Panc1 (cell line): Measurements from ENCODE around the gene CTNNBIP1.
"Not testable (repeated sequence)": the region's sequence is repeated elsewhere in the genome, so short reads cannot be mapped to it uniquely, and the experiment has no call there.

Experiments used
- CTCF ChIP-seq: fragments of 450-650 bp; IDR thresholded peaks from 2 replicates; pipeline ENCODE4 v1.5.1; 2017; ENCODE audit warnings: mild to moderate bottlenecking
- POLR2AphosphoS5 ChIP-seq: IDR thresholded peaks from 2 replicates; pipeline ENCODE4 v1.6.1; 2012; ENCODE audit warnings: mild to moderate bottlenecking, low read depth, low read length, moderate library complexity
- SIN3A ChIP-seq: IDR thresholded peaks from 2 replicates; pipeline ENCODE4 v1.6.1; 2012; ENCODE audit warnings: low read depth, mild to moderate bottlenecking, low read length, moderate library complexity, borderline replicate concordance; ENCODE audit not compliant: insufficient read depth
- TCF7L2 ChIP-seq: IDR thresholded peaks from 2 replicates; pipeline ENCODE4 v1.6.1; 2011; ENCODE audit warnings: mild to moderate bottlenecking, low read depth, low read length, inconsistent platforms

GRCh38 chr1:9917495-9917894 is 7.4 kb upstream of the CTNNBIP1 start:
- not testable (repeated sequence) for TF ChIP-seq SIN3A, CTCF, POLR2AphosphoS5, TCF7L2
